GM12801 (cell line): Measurements from ENCODE around the gene ARMC3.

Experiments
- CTCF ChIP-seq: IDR thresholded peaks from one replicate; pipeline ENCODE4 v1.5.1; 2011; ENCODE audit warnings: control low read depth; ENCODE audit not compliant: insufficient read length; ENCODE audit errors: extremely low read depth

ARMC3 gene

GRCh38 chr10:22998091-22998490 lies 70.2 kb downstream of the ARMC3 start:
- TF ChIP-seq CTCF: no peak

- no peak for TF ChIP-seq CTCF
Measured at GRCh38 chr10:22999942-23000341, 72.1 kb downstream of the ARMC3 start.

GRCh38 chr10:23001901-23002516 lies 74.2 kb downstream of the ARMC3 start:
- no peak for TF ChIP-seq CTCF

- TF ChIP-seq CTCF: no peak
Measured at GRCh38 chr10:23005150-23005549, 77.3 kb downstream of the ARMC3 start.

GRCh38 chr10:23013581-23014335 lies 85.9 kb downstream of the ARMC3 start:
- TF ChIP-seq CTCF: no peak

- TF ChIP-seq CTCF: no peak
Measured at GRCh38 chr10:23015021-23015707, 87.3 kb downstream of the ARMC3 start.

- no peak for TF ChIP-seq CTCF
Measured at GRCh38 chr10:23016636-23017035, 88.8 kb downstream of the ARMC3 start.
